Measurements from ENCODE around the gene INAFM2.

DNA sequence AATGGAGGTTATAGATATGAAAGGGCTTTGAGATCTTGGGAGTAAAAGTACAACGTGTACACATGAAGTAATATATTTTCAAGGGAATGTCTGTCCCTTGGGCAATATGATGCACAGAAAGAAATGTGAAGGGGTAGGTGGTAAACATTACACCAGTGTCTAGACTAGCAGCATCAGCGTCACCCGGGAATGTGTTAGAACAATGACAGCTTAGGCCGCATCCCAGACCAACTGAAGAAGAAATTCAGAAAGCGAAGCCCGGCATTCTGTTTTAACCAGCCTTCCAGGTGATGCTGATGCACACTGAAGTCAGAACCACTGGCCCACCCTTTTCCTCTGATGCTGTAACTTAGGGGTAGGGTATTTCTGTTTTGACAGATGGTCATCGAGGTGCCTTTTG lies 6.3 kb downstream of the INAFM2 start:
- TF ChIP-seq, protein P1, sequence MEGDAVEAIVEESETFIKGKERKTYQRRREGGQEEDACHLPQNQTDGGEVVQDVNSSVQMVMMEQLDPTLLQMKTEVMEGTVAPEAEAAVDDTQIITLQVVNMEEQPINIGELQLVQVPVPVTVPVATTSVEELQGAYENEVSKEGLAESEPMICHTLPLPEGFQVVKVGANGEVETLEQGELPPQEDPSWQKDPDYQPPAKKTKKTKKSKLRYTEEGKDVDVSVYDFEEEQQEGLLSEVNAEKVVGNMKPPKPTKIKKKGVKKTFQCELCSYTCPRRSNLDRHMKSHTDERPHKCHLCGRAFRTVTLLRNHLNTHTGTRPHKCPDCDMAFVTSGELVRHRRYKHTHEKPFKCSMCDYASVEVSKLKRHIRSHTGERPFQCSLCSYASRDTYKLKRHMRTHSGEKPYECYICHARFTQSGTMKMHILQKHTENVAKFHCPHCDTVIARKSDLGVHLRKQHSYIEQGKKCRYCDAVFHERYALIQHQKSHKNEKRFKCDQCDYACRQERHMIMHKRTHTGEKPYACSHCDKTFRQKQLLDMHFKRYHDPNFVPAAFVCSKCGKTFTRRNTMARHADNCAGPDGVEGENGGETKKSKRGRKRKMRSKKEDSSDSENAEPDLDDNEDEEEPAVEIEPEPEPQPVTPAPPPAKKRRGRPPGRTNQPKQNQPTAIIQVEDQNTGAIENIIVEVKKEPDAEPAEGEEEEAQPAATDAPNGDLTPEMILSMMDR (IDR thresholded peaks at IDR 0.05; ENCODE audit: low read length) = no peak
- no peak for TF ChIP-seq EZH2 (IDR thresholded peaks at IDR 0.05; ENCODE audit: borderline replicate concordance, low read length)

All from OCI-LY1 (cell line).